Common myeloid progenitor, CD34-positive (primary cell): Measurements from ENCODE around the gene CCDC194.
"Not testable (repeated sequence)": the region's sequence is repeated elsewhere in the genome, so short reads cannot be mapped to it uniquely, and the experiment has no call there.

Experiments used
- CTCF ChIA-PET: fragments of 350-600 bp; sonication (Branson Sonifier 250); formaldehyde crosslinking; loops from one replicate; lab custom pipeline; 2021; ENCODE audit warnings: antibody characterized with exemption; lab: Charles Lee
- POLR2A ChIA-PET: fragments of 350-600 bp; sonication (Branson Sonifier 250); formaldehyde crosslinking; loops from one replicate; lab custom pipeline; 2021; ENCODE audit warnings: antibody characterized with exemption; lab: Charles Lee
- DNase-seq, 3 donors: peaks; one replicate each; pipeline versions ENCODE4 v3.0.0 to v3.0.0-alpha.2; 2013
- H3K27ac ChIP-seq, 2 experiments: 1 replicate in 1 of 2; 2 replicates in 1 of 2; pipeline ENCODE4 v1.7.0; 2013; ENCODE audit warnings: inconsistent platforms in 2 of 2, low read length in 2 of 2, mild to moderate bottlenecking in 2 of 2, low read depth in 1 of 2, moderate library complexity in 1 of 2; ENCODE audit not compliant: severe bottlenecking in 2 of 2, insufficient read depth in 1 of 2, poor library complexity in 1 of 2
- H3K27me3 ChIP-seq, 5 experiments: replicated peaks in 2 of 5; 1 replicate in 3 of 5; 2 replicates in 2 of 5; pipeline versions ENCODE4 v1.6.1 to v1.7.0; 2013; ENCODE audit warnings: low read length in 4 of 5, mild to moderate bottlenecking in 2 of 5, moderate library complexity in 2 of 5, inconsistent platforms in 1 of 5; ENCODE audit not compliant: insufficient read depth in 5 of 5, control insufficient read depth in 4 of 5
- H3K36me3 ChIP-seq, 4 experiments: 1 replicate in 2 of 4; 2 replicates in 2 of 4; pipeline versions ENCODE4 v1.6.1 to v1.7.0; 2013; ENCODE audit warnings: low read length in 3 of 4, control low read depth in 1 of 4, mild to moderate bottlenecking in 1 of 4; ENCODE audit not compliant: control insufficient read depth in 4 of 4, insufficient read depth in 4 of 4
- H3K4me1 ChIP-seq, 4 experiments: 1 replicate in 3 of 4; 2 replicates in 1 of 4; pipeline versions ENCODE4 v1.6.1 to v1.7.1; 2013; ENCODE audit warnings: low read length in 3 of 4, mild to moderate bottlenecking in 3 of 4, control low read depth in 1 of 4, inconsistent platforms in 1 of 4, moderate library complexity in 1 of 4; ENCODE audit not compliant: control insufficient read depth in 4 of 4, insufficient read depth in 4 of 4; ENCODE audit errors: control extremely low read depth in 1 of 4
- H3K4me3 ChIP-seq, 7 experiments: 1 replicate in 4 of 7; 2 replicates in 3 of 7; pipeline versions ENCODE4 v1.5.1 to v1.7.0; 2013; ENCODE audit warnings: mild to moderate bottlenecking in 7 of 7, low read length in 6 of 7, moderate library complexity in 6 of 7, inconsistent platforms in 2 of 7, low read depth in 2 of 7, control low read depth in 1 of 7; ENCODE audit not compliant: insufficient read depth in 4 of 7, control insufficient read depth in 1 of 7; ENCODE audit errors: extremely low read depth in 1 of 7
- H3K9me3 ChIP-seq, 5 experiments: 1 replicate in 4 of 5; 2 replicates in 1 of 5; pipeline versions ENCODE4 v1.6.1 to v1.7.1; 2013; ENCODE audit warnings: low read length in 4 of 5, mild to moderate bottlenecking in 2 of 5, inconsistent platforms in 1 of 5, low read depth in 1 of 5, moderate library complexity in 1 of 5; ENCODE audit not compliant: control insufficient read depth in 4 of 5, insufficient read depth in 2 of 5; ENCODE audit errors: control extremely low read depth in 1 of 5
- WGBS: methylation state at CpG from one replicate; pipeline ENCODE4 v1.1.5; 2013; ENCODE audit not compliant: insufficient coverage; 5-methylcytosine and 5-hydroxymethylcytosine counted together

The CCDC194 gene

GRCh38 chr19:17376935-17377600 lies 16.9 kb downstream of the CCDC194 start, which contains the start of gene PLVAP:
TSS of gene PLVAP (minus strand) at chr19:17377342. CDS start at chr19:17377288, 54 bp downstream.
- no peak within 1 kb of the TSS for H3K27ac ChIP-seq
- H3K9me3 ChIP-seq: peaks cover 0 to 2% (median 0%) of the 10 kb centered on the region in 5 experiments
- H3K4me1 ChIP-seq: peaks cover 3 to 33% (median 29%) of the 10 kb centered on the region in 4 experiments
- no peaks in the 10 kb centered on the region for H3K27me3 ChIP-seq
- POLR2A ChIA-PET: no interaction called here
- no peaks in the 10 kb centered on the region for H3K36me3 ChIP-seq
- H3K4me3 ChIP-seq: peak within 1 kb of the TSS in 3 of 7 experiments; percentile 40 to 48 (median 43)
- whole genome bisulfite sequencing: 41% methylated on average over 33 of the region's 39 CpGs
- CTCF ChIA-PET: interaction anchor here (1.2 to 2.6 kb wide), 4 partner anchors 9 to 29 kb away, joined by 3 to 8 read pairs (median 6); no protein-coding TSS in a partner anchor
- peak in 2 of 3 donors; percentile 42 to 64 for DNase-seq

DNA sequence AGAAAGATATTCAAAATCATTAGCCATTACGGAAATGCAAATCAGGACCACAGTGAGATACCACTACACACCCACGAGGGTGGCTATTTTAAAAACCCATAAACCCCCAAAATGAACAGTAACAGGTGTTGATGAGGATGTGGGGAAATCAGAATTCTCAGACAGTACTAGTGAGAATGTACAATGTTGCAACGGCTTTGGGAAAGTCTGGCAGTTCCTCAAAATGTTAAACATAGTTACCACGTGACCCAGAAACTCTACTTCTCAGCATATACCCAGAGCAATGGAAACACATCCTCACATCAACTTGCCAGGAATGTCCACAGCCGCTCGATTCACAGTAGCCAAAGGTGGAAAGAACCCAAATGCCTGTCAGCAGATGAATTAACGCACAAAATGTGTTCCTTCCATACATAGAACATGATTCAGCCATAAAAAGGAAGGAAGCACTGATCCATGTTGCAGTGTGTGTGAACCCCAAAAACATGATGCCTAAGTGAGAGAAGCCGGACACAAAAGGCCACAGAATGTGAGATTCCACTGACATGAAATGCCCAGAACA lies 23.9 kb downstream of the CCDC194 start:
- CTCF ChIA-PET: no interaction called here
- WGBS: 0% methylated on average over 6 of the region's 8 CpGs
- H3K4me3 ChIP-seq: peak overlapping the region in 3 of 7 experiments; percentile 6 to 57 (median 38)
- H3K4me1 ChIP-seq: peaks cover 6 to 14% (median 10%) of the 10 kb centered on the region in 4 experiments
- H3K36me3 ChIP-seq: no peaks in the 10 kb centered on the region
- H3K9me3 ChIP-seq: no peaks in the 10 kb centered on the region
- H3K27ac ChIP-seq: no peak overlapping the region
- POLR2A ChIA-PET: no interaction called here
- peak; percentile 41 to 81 (median 73) for DNase-seq
- no peaks in the 10 kb centered on the region for H3K27me3 ChIP-seq

GRCh38 chr19:17365361-17365760 lies 28.6 kb downstream of the CCDC194 start:
- no peak for DNase-seq
- no peaks in the 10 kb centered on the region for H3K36me3 ChIP-seq
- POLR2A ChIA-PET: no interaction called here
- WGBS: 95% methylated on average over 19 of the region's 22 CpGs
- H3K4me3 ChIP-seq: no peak overlapping the region
- no peak overlapping the region for H3K27ac ChIP-seq
- H3K9me3 ChIP-seq: no peaks in the 10 kb centered on the region
- H3K4me1 ChIP-seq: peaks cover 3 to 11% (median 8%) of the 10 kb centered on the region in 4 experiments
- CTCF ChIA-PET: interaction anchor here (1.0 to 3.4 kb wide), 8 partner anchors 8 to 100 kb away, joined by 3 to 16 read pairs (median 4); no protein-coding TSS in a partner anchor
- no peaks in the 10 kb centered on the region for H3K27me3 ChIP-seq

- H3K36me3 ChIP-seq, H3K9me3 ChIP-seq, H3K4me1 ChIP-seq, H3K27ac ChIP-seq, H3K4me3 ChIP-seq, DNase-seq, H3K27me3 ChIP-seq, POLR2A ChIA-PET: not testable (repeated sequence)
- WGBS: 98% methylated on average over 10 of the region's 20 CpGs
- CTCF ChIA-PET: interaction anchor here (0.8 to 3.4 kb wide), 4 partner anchors 9 to 26 kb away, joined by 3 to 16 read pairs (median 8); no protein-coding TSS in a partner anchor
Measured at GRCh38 chr19:17363852-17364605, 30.0 kb downstream of the CCDC194 start.

DNA sequence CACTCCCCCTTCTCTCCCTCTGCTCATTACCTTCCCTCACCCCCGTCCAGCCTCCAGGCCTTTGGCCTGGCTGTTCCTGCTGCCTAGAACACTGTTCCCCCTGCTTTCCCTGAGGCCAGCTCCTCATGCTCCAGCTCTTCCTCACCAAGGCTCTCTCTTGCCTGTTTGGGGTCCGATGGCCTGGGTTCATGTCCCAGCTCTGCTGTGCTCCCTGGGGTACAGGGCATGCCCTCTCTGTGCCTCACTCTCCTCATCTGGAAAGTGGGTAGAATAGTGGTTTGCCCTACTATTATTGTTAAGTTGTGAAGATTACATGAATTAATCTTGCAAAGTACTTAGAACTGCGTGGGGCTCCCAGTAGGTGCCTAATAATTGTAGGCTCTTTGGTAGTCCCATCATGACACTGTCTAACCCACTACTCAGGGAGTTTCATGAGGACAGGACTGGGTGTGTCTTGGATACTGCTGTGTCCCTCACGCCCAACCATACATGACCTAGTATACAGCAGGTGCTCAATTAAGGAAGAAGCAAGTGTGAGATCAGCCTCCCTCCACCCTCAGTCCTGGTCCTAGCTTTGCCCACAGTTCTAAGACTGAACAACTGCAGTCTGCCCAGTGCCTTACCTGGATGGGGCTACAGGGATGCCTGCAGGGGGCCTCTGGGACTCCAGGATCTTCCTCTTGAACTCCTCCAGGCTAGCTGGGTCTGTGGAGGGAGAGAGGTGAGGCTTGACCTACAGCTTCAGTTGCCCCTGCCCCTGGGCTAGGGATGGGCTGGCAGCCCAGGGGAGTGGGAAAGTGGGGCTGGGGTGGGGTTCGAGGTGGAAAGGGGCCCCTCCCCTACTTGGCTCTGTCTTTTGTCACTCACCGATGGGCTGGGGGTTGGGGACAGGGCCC lies 33.8 kb downstream of the CCDC194 start:
- Histone ChIP-seq H3K9me3 (no peaks in the 10 kb centered on the region), H3K27me3 (no peaks in the 10 kb centered on the region), H3K4me1 (no peaks in the 10 kb centered on the region), H3K27ac (no peak overlapping the region), H3K4me3 (no peak overlapping the region), H3K36me3 (no peaks in the 10 kb centered on the region)
- ChIA-PET POLR2A (no interaction called here), CTCF (interaction anchor here (1.1 to 1.8 kb wide), 2 partner anchors 13 to 22 kb away, joined by 3 to 4 read pairs; no protein-coding TSS in a partner anchor)
- 90% methylated on average over 3 of the region's 6 CpGs for WGBS
- DNase-seq: no peak

DNA sequence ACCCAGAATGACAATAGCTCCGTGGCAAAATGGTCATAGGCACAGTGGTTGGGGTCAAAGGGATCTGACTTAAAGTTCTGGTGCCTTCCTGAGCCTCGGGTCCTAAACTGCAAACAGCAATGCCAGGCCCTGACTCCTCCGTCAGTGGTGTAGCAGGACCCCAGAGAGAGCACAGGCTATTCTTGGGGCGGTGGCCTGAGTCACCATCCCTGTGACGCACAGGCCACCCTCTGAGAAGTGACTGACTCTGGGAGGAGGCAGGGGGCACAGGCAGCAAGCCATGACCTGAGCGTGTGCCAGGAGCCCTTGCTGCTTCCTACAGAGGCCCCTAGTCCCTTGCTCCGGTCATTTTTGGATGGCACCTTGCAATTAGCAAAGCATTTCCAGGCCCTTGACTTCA lies 35.6 kb downstream of the CCDC194 start:
- Histone ChIP-seq H3K27ac (no peak overlapping the region), H3K4me1 (peaks cover 0 to under 1% (median 0%) of the 10 kb centered on the region in 4 experiments), H3K36me3 (no peaks in the 10 kb centered on the region), H3K9me3 (no peaks in the 10 kb centered on the region), H3K4me3 (no peak overlapping the region), H3K27me3 (no peaks in the 10 kb centered on the region)
- CTCF ChIA-PET: interaction anchor here (0.6 to 1.8 kb wide), 5 partner anchors 8 to 233 kb away, joined by 3 to 5 read pairs (median 4); no protein-coding TSS in a partner anchor
- DNase-seq: no peak
- POLR2A ChIA-PET: interaction anchor here (0.6 kb wide), 1 partner anchor 33 kb away, joined by 3 read pairs; no protein-coding TSS in a partner anchor
- WGBS: 89% methylated on average over 7 of the region's 7 CpGs
